ENCODE results near the gene YPEL1. TPM values are rescaled to one million over a fixed set of nuclear protein-coding genes. Genes with fewer than 3 reads are reported as not detected.
A peak's percentile ranks its signal among the peaks of the same experiment; 100 is the strongest.

YPEL1 gene
- total RNA-seq, 1 experiment from 2014 or later: 3.1 TPM

GRCh38 chr22:21700822-21701221 lies 34.8 kb downstream of the YPEL1 start:
- Histone ChIP-seq H3K9ac (ENCODE audit: low read length) (no peak overlapping the region), H3K27me3 (ENCODE audit: insufficient read depth, low read length) (no peaks in the 10 kb centered on the region), H3K9me3 (ENCODE audit: control insufficient read depth in 1 of 2, insufficient read depth in 1 of 2, low read depth in 1 of 2, low read length in 2 of 2) (no peaks in the 10 kb centered on the region), H2AFZ (ENCODE audit: low read depth, low read length, poor library complexity, severe bottlenecking) (no peak overlapping the region), H3K9me2 (ENCODE audit: insufficient read depth) (no peaks in the 10 kb centered on the region), H4K20me1 (ENCODE audit: insufficient read depth) (no peaks in the 10 kb centered on the region), H3K4me1 (ENCODE audit: control insufficient read depth in 1 of 2, insufficient read depth in 2 of 2, low read length in 2 of 2) (no peaks in the 10 kb centered on the region), H3K36me3 (ENCODE audit: control insufficient read depth in 1 of 2, insufficient read depth in 2 of 2, low read length in 2 of 2) (peaks cover 0 to 4% of the 10 kb centered on the region in 2 experiments; a peak in 1 of 4 replicates), H3K79me2 (ENCODE audit: insufficient read depth, low read length) (no peaks in the 10 kb centered on the region), H3K27ac (ENCODE audit: low read depth, low read length) (no peak overlapping the region), H3K4me2 (ENCODE audit: low read length) (no peak overlapping the region), H3K4me3 (replicated peaks in 1 of 2; ENCODE audit: low read depth in 1 of 2, low read length in 2 of 2) (no peak overlapping the region)
- ChIA-PET RAD21 (ENCODE audit: low non-redundant PET in 1 of 2, low total read pairs in 2 of 2, uncharacterized antibody in 2 of 2, unreplicated experiment in 2 of 2) (no interaction called here), CTCF (no interaction called here), POLR2A (no interaction called here)
- ATAC-seq (no peak), DNase-seq (ENCODE audit: low read depth, low spot score) (no peak)
- TF ChIP-seq POLR2AphosphoS5 (IDR thresholded peaks at IDR 0.05; ENCODE audit: low read depth, low read length) (0 out of 2 replicates have a peak, but pooled peaks have one; percentile 5), EGR1 (IDR thresholded peaks at IDR 0.05; ENCODE audit: low read depth) (no peak)
- intact Hi-C loops (cut with micrococcal nuclease): no loop called here
- no TSS peak for BruUV-seq (replicated peaks)

DNA sequence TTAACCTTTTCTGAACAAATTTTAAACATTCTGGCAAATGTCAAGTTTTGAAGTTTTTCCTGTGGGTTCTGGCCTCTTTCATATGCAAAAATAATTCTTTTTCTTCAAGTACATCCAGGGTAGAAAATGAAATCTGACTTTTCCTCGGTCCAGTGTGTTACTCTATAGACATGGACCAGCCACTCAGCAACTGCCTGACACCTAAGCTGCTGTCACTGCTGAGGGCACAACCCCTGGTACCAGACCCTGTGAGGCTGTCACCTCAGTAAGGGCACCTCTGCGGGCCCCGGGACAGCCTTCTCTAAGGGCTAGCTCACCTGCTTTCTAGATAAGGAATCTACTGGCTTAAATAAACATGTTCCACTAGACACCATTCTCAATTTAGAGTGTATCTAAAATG lies 36.0 kb downstream of the YPEL1 start:
- CTCF ChIA-PET: no interaction called here
- ATAC-seq: no peak
- RAD21 ChIA-PET (ENCODE audit: low non-redundant PET in 1 of 2, low total read pairs in 2 of 2, uncharacterized antibody in 2 of 2, unreplicated experiment in 2 of 2): no interaction called here
- H3K79me2 ChIP-seq (ENCODE audit: insufficient read depth, low read length): no peaks in the 10 kb centered on the region
- intact Hi-C loops (cut with micrococcal nuclease): no loop called here
- POLR2A ChIA-PET: no interaction called here
- DNase-seq (ENCODE audit: low read depth, low spot score): no peak
- H3K27ac ChIP-seq (ENCODE audit: low read depth, low read length): no peak overlapping the region
- no peak overlapping the region for H3K4me3 ChIP-seq (replicated peaks in 1 of 2; ENCODE audit: low read depth in 1 of 2, low read length in 2 of 2)
- no peak overlapping the region for H2AFZ ChIP-seq (ENCODE audit: low read depth, low read length, poor library complexity, severe bottlenecking)
- TF ChIP-seq CBX3 (IDR thresholded peaks at IDR 0.05; ENCODE audit: low read depth): no peak
- no peak for TF ChIP-seq ELF1 (IDR thresholded peaks at IDR 0.05; ENCODE audit: borderline replicate concordance, low read depth)
- no peak for TF ChIP-seq SRF (IDR thresholded peaks at IDR 0.05; ENCODE audit: low read depth)
- no peak for TF ChIP-seq CTCF (IDR thresholded peaks at IDR 0.05 in 2 of 3, conservative IDR thresholded peaks at IDR 0.05 in 1 of 3; ENCODE audit: borderline replicate concordance in 1 of 3, insufficient read depth in 1 of 3, low read depth in 2 of 3, low read length in 2 of 3)
- TF ChIP-seq SP1 (IDR thresholded peaks at IDR 0.05; ENCODE audit: low read depth): no peak
- no peak for TF ChIP-seq RAD21 (IDR thresholded peaks at IDR 0.05; ENCODE audit: low read depth)
- TF ChIP-seq SIN3A (IDR thresholded peaks at IDR 0.05; ENCODE audit: low read depth): no peak
- no peak for TF ChIP-seq FOSL1 (IDR thresholded peaks at IDR 0.05; ENCODE audit: low read depth)
- TF ChIP-seq, protein P1, sequence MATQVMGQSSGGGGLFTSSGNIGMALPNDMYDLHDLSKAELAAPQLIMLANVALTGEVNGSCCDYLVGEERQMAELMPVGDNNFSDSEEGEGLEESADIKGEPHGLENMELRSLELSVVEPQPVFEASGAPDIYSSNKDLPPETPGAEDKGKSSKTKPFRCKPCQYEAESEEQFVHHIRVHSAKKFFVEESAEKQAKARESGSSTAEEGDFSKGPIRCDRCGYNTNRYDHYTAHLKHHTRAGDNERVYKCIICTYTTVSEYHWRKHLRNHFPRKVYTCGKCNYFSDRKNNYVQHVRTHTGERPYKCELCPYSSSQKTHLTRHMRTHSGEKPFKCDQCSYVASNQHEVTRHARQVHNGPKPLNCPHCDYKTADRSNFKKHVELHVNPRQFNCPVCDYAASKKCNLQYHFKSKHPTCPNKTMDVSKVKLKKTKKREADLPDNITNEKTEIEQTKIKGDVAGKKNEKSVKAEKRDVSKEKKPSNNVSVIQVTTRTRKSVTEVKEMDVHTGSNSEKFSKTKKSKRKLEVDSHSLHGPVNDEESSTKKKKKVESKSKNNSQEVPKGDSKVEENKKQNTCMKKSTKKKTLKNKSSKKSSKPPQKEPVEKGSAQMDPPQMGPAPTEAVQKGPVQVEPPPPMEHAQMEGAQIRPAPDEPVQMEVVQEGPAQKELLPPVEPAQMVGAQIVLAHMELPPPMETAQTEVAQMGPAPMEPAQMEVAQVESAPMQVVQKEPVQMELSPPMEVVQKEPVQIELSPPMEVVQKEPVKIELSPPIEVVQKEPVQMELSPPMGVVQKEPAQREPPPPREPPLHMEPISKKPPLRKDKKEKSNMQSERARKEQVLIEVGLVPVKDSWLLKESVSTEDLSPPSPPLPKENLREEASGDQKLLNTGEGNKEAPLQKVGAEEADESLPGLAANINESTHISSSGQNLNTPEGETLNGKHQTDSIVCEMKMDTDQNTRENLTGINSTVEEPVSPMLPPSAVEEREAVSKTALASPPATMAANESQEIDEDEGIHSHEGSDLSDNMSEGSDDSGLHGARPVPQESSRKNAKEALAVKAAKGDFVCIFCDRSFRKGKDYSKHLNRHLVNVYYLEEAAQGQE (IDR thresholded peaks at IDR 0.05; ENCODE audit: low read depth): no peak
- no peak for TF ChIP-seq ZNF274 (IDR thresholded peaks at IDR 0.05; ENCODE audit: low read depth, low read length)
- no peak for TF ChIP-seq ATF3 (IDR thresholded peaks at IDR 0.05)
- no peak for TF ChIP-seq EZH2 (IDR thresholded peaks at IDR 0.05)
- no peak for TF ChIP-seq CEBPB (IDR thresholded peaks at IDR 0.05; ENCODE audit: low read depth)
- no peak for TF ChIP-seq TCF7L2 (IDR thresholded peaks at IDR 0.05; ENCODE audit: borderline replicate concordance, extremely low read depth, insufficient read depth, insufficient read length)
- H3K36me3 ChIP-seq (ENCODE audit: control insufficient read depth in 1 of 2, insufficient read depth in 2 of 2, low read length in 2 of 2): peaks cover 0 to 4% of the 10 kb centered on the region in 2 experiments; a peak in 1 of 4 replicates
- no TSS peak for BruUV-seq (replicated peaks)
- no peaks in the 10 kb centered on the region for H3K4me1 ChIP-seq (ENCODE audit: control insufficient read depth in 1 of 2, insufficient read depth in 2 of 2, low read length in 2 of 2)
- H3K9me3 ChIP-seq (ENCODE audit: control insufficient read depth in 1 of 2, insufficient read depth in 1 of 2, low read depth in 1 of 2, low read length in 2 of 2): no peaks in the 10 kb centered on the region
- H4K20me1 ChIP-seq (ENCODE audit: insufficient read depth): no peaks in the 10 kb centered on the region
- no peaks in the 10 kb centered on the region for H3K9me2 ChIP-seq (ENCODE audit: insufficient read depth)
- no peaks in the 10 kb centered on the region for H3K27me3 ChIP-seq (ENCODE audit: insufficient read depth, low read length)
- no peak overlapping the region for H3K4me2 ChIP-seq (ENCODE audit: low read length)
- no peak overlapping the region for H3K9ac ChIP-seq (ENCODE audit: low read length)
